HUDEP-2 (cell line): ENCODE data around the gene THRAP3.
A peak's percentile ranks its signal among the peaks of the same experiment; 100 is the strongest.

Experiments used
- DNase-seq, 76 experiments: peaks; one replicate each; lab custom pipeline; 2025; ENCODE audit not compliant: unreplicated experiment in 76 of 76; lab: John Stamatoyannopoulos, UW

THRAP3 gene

DNA sequence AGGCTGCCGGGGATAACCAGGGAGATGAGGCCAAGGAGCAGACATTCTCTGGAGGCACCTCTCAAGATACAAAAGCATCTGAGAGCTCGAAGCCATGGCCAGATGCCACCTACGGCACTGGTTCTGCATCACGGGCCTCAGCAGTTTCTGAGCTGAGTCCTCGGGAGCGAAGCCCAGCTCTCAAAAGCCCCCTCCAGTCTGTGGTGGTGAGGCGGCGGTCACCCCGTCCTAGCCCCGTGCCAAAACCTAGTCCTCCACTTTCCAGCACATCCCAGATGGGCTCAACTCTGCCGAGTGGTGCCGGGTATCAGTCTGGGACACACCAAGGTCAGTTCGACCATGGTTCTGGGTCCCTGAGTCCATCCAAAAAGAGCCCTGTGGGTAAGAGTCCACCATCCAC, 62.6 kb downstream of the THRAP3 start:
- DNase-seq, result no peak

- no peak for DNase-seq
Observed at GRCh38 chr1:36287595-36287994, 63.4 kb downstream of the THRAP3 start.

DNA sequence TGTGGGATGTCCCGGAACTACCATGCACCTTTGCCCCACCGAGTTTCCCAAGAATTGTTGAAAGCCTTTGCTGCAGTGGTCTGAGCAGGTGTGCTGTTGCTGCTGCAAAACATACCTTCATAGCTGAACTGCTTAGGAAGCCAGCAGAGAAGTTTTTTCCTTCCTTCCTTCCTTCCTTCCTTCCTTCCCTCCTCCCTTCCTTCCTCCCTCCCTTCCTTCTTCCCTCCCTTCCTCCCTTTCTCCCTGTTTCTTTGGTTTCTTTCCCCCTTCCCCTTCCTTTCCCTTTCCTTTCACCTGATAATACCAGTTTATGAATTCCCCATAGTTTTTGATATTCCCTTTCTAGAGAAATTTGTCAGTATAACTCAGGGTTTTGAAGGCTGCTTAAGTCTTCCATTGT, 71.1 kb downstream of the THRAP3 start:
- no peak for DNase-seq

DNA sequence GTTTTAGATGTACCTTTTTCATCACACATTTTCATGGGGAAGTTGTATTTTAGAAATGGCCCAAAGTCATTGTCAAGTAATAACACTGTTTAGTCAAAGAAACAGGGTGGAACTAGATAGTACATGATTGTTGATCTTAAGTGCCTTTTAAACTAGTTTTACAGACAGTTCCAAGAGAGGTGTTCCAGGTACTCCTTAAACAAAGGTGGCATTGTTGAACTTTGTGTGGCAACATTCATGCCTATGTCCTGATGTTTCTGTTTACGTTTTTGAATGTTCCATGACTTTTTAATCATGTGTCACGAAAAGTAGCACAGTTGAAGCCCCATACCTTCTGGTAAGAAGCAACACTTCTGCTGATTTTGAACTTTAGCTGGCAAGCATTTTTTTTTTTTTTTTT, 72.8 kb downstream of the THRAP3 start:
- DNase-seq, result no peak

GRCh38 chr1:36298640-36299039, 74.4 kb downstream of the THRAP3 start:
- DNase-seq, result no peak

GRCh38 chr1:36300526-36300925, 76.3 kb downstream of the THRAP3 start:
- DNase-seq, result no peak

- no peak for DNase-seq
Observed at GRCh38 chr1:36301220-36301619, 77.0 kb downstream of the THRAP3 start.

DNA sequence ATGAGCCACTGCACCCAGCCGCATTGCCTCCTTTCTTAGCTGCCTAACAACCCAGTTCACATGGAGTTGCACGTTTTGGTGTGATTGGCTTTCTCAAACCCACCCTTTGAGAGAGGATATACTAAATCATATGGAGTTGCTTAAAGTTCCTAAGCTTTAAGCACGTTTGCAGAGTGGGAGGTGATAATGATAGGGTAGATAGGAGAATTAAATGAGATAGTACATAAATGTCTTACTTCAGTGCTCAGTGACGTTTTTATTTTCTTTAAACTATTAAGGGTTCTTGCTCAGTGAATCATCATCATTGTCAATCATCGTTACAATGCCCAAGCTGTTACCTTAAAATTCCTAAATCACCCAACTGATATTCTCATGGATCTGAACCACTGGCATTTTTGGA, 79.0 kb downstream of the THRAP3 start:
- DNase-seq, result no peak

DNA sequence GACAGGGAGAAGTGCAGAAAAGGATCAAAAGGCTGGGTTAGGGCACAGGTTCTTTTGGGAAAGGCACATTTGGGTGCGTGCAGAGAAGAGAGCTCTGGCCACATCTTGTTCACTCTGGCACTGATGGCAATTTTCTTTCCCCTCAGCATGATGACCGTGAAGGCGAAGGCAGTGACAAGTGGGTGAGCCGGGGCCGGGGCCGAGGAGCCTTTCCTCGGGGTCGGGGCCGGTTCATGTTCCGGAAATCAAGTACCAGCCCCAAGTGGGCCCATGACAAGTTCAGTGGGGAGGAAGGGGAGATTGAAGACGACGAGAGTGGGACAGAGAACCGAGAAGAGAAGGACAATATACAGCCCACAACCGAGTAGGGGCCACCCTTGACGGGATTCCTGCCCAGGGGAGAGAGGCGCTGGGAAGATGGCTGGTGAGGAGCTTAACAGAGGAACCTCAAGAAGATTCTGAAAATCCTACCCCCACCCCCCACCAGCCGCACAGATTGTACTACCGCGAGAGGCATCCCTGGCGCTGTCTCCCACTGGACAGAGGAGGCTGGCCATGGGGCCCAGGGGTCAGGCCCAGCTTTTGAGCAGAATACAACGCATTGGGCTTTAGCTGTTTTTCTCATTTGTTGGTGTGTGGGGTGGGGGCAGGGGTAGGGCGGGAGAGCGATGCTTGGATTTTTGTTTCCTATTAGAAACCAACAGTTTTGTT, 79.6 kb downstream of the THRAP3 start:
- DNase-seq, result no peak

- DNase-seq, result no peak
Observed at GRCh38 chr1:36304521-36304920, 80.3 kb downstream of the THRAP3 start.

DNA sequence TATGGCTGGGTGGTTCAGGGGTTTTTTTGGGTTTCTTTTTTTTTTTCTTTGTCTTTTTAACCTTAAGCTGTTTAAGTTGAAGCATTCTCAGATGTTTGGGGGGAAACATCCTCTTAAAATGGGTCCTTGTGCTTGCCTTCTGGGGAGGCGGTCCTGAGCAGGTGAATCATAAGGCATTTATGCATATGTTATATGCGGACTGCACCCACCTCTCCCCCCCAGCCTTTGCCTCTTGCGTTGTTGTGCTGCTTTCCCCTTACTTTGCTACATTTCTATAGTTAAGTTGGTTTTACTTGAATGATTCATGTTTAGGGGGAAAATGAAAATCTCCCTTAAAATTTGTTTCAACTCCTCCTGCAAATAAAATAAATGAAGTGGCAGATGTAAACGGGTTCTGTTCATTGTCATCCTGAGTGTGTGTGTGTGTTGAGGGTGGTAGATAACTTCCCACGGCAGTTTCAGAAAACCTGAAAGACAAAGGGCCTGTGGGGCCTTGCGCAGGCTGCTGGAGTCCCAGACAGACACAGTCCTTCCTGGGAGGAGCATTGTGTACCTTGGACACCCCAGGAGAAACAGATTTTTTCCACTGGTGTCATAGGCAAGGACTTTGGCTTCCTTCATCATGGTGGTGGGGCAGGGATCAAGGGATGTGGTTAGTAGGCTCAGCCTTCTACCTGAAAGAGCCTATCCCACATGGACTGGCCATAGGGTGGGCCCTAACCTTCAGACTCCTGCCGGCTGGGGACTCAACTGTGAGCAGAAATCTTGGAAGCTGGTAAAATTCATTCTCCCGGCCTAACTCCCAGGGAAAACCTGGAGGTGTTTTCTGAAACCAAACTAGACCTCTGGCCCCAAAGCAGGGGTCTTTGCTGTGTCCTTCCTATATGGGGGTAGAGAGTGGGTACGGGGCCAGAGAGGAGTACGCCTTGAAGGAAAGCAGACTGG, 81.0 kb downstream of the THRAP3 start:
- no peak for DNase-seq

DNA sequence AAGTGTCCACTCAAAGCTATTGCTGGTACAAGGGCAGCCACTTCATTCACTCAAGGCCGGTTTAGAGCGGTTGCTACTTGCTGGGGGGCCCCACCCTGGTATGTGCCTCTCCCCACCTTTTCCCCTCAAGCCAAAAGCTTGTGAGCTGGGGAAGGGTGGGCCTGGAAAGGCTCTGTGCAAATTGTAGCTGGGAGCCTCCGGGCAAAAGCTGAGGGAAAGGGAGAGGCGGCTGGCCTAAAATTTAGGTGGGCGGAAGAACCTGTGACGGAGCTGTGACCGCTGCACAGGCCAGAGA, 81.6 kb downstream of the THRAP3 start:
- DNase-seq, result no peak

GRCh38 chr1:36306210-36306901, 82.1 kb downstream of the THRAP3 start, which contains the start of gene SH3D21:
Gene SH3D21, plus strand, starts transcription at chr1:36306368. Its CDS starts 53 bp downstream, at chr1:36306421.
- DNase-seq, result peak in 1 of 76 experiments; percentile 7

- peak in 68 of 76 experiments; percentile 10 to 90 (median 71) for DNase-seq
Observed at GRCh38 chr1:36306902-36307456, 82.7 kb downstream of the THRAP3 start.

GRCh38 chr1:36307601-36308330, 83.5 kb downstream of the THRAP3 start:
- no peak for DNase-seq

DNA sequence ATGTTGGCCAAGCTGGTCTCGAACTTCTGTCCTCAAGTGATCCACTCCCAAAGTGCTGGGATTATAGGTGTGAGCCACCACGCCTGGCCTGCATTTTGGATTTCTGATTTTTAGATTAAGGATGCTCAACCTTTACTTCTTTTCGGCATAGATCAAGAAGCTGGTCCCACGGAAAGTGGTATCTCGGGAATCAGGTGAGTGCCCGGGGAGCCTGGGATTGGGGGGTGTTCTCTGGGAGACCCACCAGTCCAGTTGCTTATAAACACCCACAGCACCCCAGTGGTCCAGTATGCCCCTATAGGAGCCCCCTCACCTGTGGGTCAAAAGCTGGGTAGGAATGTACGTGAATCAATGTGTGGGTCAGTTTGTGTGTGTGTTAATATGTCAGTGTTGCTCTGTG, 85.2 kb downstream of the THRAP3 start:
- DNase-seq, result no peak

- no peak for DNase-seq
Observed at GRCh38 chr1:36320291-36320761, 96.1 kb downstream of the THRAP3 start.

DNA sequence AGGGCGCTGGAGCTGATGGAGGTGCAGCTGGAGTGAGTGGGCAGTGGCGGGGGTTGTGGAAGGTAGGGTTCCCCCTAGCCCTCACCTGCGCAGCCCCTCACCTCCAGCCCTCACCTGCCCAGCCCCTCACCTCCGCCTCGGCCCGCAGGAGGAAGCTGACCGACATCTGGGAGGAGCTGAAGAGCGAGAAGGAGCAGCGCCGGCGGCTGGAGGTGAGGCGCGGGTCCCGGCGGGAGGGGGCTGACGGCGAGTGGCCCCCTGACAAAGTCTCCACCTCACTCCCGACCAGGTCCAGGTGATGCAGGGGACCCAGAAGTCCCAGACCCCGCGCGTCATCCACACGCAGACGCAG, 96.5 kb downstream of the THRAP3 start:
- DNase-seq, result no peak

- DNase-seq, result no peak
Observed at GRCh38 chr1:36321119-36321951, 97.1 kb downstream of the THRAP3 start.
